ENCODE measurements around the gene DHX58.
A peak's percentile ranks its signal among the peaks of the same experiment; 100 is the strongest.

The DHX58 gene

GRCh38 chr17:42104264-42104663 is 8.2 kb downstream of the DHX58 start:
- no peak for DNase-seq (ENCODE audit: low read depth in 1 of 2, low spot score in 1 of 2)
- Histone ChIP-seq H3K27me3 (ENCODE audit: insufficient read depth, poor library complexity, severe bottlenecking) (no peaks in the 10 kb centered on the region), H3K4me3 (replicated peaks; ENCODE audit: insufficient read depth, low read length) (no peak overlapping the region), H3K27ac (replicated peaks) (no peak overlapping the region)
- TF ChIP-seq CTCF (IDR thresholded peaks at IDR 0.05; ENCODE audit: insufficient read depth, low read length), result no peak
- TF ChIP-seq SPI1 (IDR thresholded peaks at IDR 0.05; ENCODE audit: borderline replicate concordance, low read depth), result no peak
- no peak for TF ChIP-seq POLR2AphosphoS5 (IDR thresholded peaks at IDR 0.05; ENCODE audit: low read depth)
- TF ChIP-seq GABPA (IDR thresholded peaks at IDR 0.05; ENCODE audit: low read depth), result no peak
- TF ChIP-seq REST (IDR thresholded peaks at IDR 0.05; ENCODE audit: insufficient replicate concordance, low read depth), result no peak

GRCh38 chr17:42103221-42103954 is 9.1 kb downstream of the DHX58 start:
- Histone ChIP-seq H3K4me3 (replicated peaks; ENCODE audit: insufficient read depth, low read length) (no peak overlapping the region), H3K27me3 (ENCODE audit: insufficient read depth, poor library complexity, severe bottlenecking) (no peaks in the 10 kb centered on the region), H3K27ac (replicated peaks) (no peak overlapping the region)
- DNase-seq (ENCODE audit: low read depth in 1 of 2, low spot score in 1 of 2), result no peak
- TF ChIP-seq POLR2AphosphoS5 (IDR thresholded peaks at IDR 0.05; ENCODE audit: low read depth) (no peak), GABPA (IDR thresholded peaks at IDR 0.05; ENCODE audit: low read depth) (no peak), CTCF (IDR thresholded peaks at IDR 0.05; ENCODE audit: insufficient read depth, low read length) (no peak), SPI1 (IDR thresholded peaks at IDR 0.05; ENCODE audit: borderline replicate concordance, low read depth) (no peak), REST (IDR thresholded peaks at IDR 0.05; ENCODE audit: insufficient replicate concordance, low read depth) (no peak)

GRCh38 chr17:42101513-42102292 is 10.8 kb downstream of the DHX58 start:
- H3K27me3 ChIP-seq (ENCODE audit: insufficient read depth, poor library complexity, severe bottlenecking), result peaks cover 4% of the 10 kb centered on the region
- peak; percentile 89 for TF ChIP-seq CTCF (IDR thresholded peaks at IDR 0.05; ENCODE audit: insufficient read depth, low read length)
- no peak for TF ChIP-seq REST (IDR thresholded peaks at IDR 0.05; ENCODE audit: insufficient replicate concordance, low read depth)
- no peak overlapping the region for H3K4me3 ChIP-seq (replicated peaks; ENCODE audit: insufficient read depth, low read length)
- no peak overlapping the region for H3K27ac ChIP-seq (replicated peaks)
- DNase-seq (ENCODE audit: low read depth in 1 of 2, low spot score in 1 of 2), result peak; percentile 57 to 70

Data from HL-60 (cell line).